Activated naive CD8-positive, alpha-beta T cell treated with anti-CD3 and anti-CD28 coated beads, Interleukin-2, amount 10 ng/mL, durations not matched to agents 7 days and 5 days (primary cell): ENCODE results near the gene NRIP2. TPM values are rescaled to one million over a fixed set of nuclear protein-coding genes. Genes with fewer than 3 reads are reported as not detected.
"Not testable (repeated sequence)": the region's sequence is repeated elsewhere in the genome, so short reads cannot be mapped to it uniquely, and the experiment has no call there.

ENCODE experiments used
- ATAC-seq: fragments of 150-1000 bp; cut with Tn5 transposase; one replicate; pipeline ENCODE4 v1.10.0; 2021; ENCODE audit warnings: low read depth, moderate library complexity
- POLR2A ChIA-PET: fragments of 350-600 bp; sonication (Branson Sonifier 250); formaldehyde crosslinking; loops from one replicate; lab custom pipeline; 2021; ENCODE audit warnings: antibody characterized with exemption; lab: Charles Lee
- DNase-seq: peaks from one replicate; pipeline ENCODE4 v3.0.0; 2021
- H3K27ac Mint-ChIP-seq: one replicate; pipeline ENCODE4 v1.8.0; 2022; ENCODE audit warnings: mild to moderate bottlenecking, mixed read lengths
- H3K27me3 Mint-ChIP-seq: one replicate; pipeline ENCODE4 v1.8.0; 2022; ENCODE audit warnings: mild to moderate bottlenecking, moderate library complexity, mixed read lengths
- H3K36me3 Mint-ChIP-seq: one replicate; pipeline ENCODE4 v1.8.0; 2021; ENCODE audit warnings: mild to moderate bottlenecking, mixed read lengths
- H3K4me1 Mint-ChIP-seq: one replicate; pipeline ENCODE4 v1.8.0; 2021; ENCODE audit warnings: mixed read lengths
- H3K4me3 Mint-ChIP-seq: one replicate; pipeline ENCODE4 v1.8.0; 2022; ENCODE audit warnings: mild to moderate bottlenecking, moderate library complexity, mixed read lengths
- H3K9me3 Mint-ChIP-seq: one replicate; pipeline ENCODE4 v1.8.0; 2021; ENCODE audit warnings: mixed read lengths
- total RNA-seq, 2 experiments: library from RNA; stranded (reverse); gene quantifications; one replicate each; pipeline ENCODE4 v1.2.3, GENCODE V29; 2021

Gene NRIP2, protein sequence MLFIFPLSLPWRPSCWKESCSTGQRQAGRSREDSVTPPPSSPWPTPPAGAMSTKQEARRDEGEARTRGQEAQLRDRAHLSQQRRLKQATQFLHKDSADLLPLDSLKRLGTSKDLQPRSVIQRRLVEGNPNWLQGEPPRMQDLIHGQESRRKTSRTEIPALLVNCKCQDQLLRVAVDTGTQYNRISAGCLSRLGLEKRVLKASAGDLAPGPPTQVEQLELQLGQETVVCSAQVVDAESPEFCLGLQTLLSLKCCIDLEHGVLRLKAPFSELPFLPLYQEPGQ
- not detected for total RNA-seq

DNA sequence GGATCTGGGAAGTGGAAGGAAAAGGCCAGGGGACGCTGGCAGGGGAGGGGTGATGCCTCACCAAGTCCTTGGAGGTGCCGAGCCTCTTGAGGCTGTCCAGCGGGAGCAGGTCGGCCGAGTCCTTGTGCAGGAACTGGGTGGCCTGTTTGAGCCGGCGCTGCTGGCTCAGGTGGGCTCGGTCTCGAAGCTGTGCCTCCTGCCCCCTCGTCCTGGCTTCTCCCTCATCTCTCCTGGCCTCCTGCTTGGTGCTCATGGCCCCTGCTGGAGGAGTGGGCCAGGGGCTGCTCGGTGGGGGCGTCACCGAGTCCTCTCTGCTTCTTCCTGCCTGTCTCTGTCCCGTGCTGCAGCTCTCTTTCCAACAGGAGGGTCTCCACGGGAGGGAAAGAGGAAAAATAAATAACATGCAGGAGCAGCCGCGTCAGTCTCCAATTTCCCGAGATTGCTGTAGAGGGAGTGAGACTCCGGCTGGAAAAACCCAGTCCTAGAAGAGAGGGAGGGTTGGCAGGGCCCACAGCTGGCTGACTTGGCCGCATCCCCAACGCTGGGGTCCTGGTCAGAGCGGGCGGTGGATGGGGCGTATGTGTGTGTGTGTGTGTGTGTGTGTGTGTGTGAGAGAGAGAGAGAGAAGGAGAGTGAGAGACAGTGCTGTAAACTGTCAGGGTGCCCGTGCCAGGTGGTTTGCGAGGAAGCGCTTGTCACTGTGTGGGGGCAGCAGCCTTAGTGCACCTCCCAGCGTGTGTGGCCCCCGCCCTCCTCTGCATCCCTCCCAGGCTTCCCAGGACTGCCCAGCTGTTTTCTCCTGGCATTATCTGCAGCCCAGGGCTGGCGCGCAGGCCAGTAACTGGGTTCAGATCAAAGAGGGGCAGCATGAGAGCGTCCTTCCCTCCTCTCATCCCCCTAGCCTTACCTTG is at the start of gene NRIP2:
Gene NRIP2, minus strand, starts transcription at position 455 of the 911 bp plus-strand sequence. Its CDS starts 52 bp downstream, at position 403.
- Mint-ChIP-seq H3K27me3 (no peaks in the 10 kb centered on the region), H3K27ac (no peak within 1 kb of the TSS), H3K4me1 (peaks cover 2% of the 10 kb centered on the region), H3K9me3 (no peaks in the 10 kb centered on the region), H3K4me3 (no peak within 1 kb of the TSS), H3K36me3 (peaks cover 8% of the 10 kb centered on the region)
- POLR2A ChIA-PET = no interaction called here
- ATAC-seq (no peak), DNase-seq (no peak)

DNA sequence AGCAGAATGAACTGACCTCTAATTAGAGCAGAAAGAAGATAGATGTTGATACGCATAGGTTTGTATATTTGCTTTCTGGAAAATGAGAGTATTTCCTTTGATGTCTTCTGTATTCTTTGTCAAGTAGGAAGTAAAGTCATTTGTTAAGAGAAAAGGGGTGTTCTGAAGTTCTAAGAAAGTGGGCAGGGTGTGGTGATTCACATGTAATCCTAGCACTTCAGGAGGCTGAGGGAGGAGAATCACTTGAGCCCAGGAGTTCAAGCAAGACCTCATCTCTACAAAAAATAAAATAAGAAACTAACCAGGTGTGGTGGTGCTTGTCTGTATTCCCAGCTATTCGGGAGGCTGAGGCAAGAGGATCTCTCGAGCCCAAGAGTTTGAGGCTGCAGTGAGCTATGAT is 45.0 kb upstream of the NRIP2 start:
- peaks cover 33% of the 10 kb centered on the region for H3K36me3 Mint-ChIP-seq
- no peak for DNase-seq
- H3K27me3 Mint-ChIP-seq = no peaks in the 10 kb centered on the region
- POLR2A ChIA-PET = interaction anchor here (1.2 to 3.4 kb wide), 2 partner anchors 11 to 25 kb away, joined by 3 to 18 read pairs; partner anchors contain the start of gene TULP3
- ATAC-seq = peak; percentile 41
- H3K27ac Mint-ChIP-seq = peak overlapping the region; percentile 82
- no peaks in the 10 kb centered on the region for H3K9me3 Mint-ChIP-seq
- peaks cover 37% of the 10 kb centered on the region for H3K4me1 Mint-ChIP-seq
- peak overlapping the region; percentile 74 for H3K4me3 Mint-ChIP-seq

DNA sequence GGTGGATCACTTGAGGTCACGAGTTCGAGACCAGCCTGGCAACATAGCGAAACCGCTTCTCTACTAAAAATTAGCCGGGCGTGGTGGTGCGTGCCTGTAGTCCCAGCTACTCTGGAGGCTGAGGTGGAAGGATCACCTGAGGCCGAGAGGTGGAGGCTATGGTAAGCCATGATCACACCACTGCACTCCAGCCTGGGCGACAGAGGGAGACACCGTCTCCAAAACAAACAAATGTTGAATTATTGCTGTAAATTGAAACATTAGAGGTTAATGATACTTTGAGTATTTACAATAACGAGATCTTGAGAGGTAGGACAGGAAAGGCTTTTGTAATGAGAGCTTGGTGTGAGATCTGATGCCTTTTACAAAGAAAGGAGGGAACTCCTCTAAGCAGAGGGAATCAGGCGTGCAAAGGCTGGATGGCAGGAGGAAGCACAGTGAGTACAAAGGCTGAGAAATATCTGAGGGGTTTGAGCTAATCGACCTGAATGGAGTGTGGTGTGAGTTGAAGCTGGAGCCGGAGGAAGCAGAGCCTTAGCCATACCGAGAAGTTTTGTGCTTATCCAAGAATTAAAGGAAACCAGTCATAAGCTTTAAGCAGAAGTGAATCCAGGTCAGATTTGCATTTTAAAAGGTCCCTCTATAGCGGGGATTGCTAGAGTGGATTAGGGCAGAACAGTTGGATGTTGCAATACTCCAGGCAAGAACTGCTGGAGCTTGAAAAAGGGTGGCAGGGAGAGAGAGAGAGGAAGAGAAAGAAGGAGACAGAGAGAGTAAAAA is 43.3 kb upstream of the NRIP2 start:
- DNase-seq = no peak
- Mint-ChIP-seq H3K4me3 (peak overlapping the region; percentile 98), H3K27ac (peak overlapping the region; percentile 96), H3K9me3 (no peaks in the 10 kb centered on the region), H3K36me3 (peaks cover 34% of the 10 kb centered on the region), H3K4me1 (peaks cover 32% of the 10 kb centered on the region), H3K27me3 (no peaks in the 10 kb centered on the region)
- no peak for ATAC-seq
- POLR2A ChIA-PET = interaction anchor here (1.0 to 3.4 kb wide), 6 partner anchors 7 to 83 kb away, joined by 3 to 18 read pairs (median 10); partner anchors contain the start of genes FKBP4 and TULP3

DNA sequence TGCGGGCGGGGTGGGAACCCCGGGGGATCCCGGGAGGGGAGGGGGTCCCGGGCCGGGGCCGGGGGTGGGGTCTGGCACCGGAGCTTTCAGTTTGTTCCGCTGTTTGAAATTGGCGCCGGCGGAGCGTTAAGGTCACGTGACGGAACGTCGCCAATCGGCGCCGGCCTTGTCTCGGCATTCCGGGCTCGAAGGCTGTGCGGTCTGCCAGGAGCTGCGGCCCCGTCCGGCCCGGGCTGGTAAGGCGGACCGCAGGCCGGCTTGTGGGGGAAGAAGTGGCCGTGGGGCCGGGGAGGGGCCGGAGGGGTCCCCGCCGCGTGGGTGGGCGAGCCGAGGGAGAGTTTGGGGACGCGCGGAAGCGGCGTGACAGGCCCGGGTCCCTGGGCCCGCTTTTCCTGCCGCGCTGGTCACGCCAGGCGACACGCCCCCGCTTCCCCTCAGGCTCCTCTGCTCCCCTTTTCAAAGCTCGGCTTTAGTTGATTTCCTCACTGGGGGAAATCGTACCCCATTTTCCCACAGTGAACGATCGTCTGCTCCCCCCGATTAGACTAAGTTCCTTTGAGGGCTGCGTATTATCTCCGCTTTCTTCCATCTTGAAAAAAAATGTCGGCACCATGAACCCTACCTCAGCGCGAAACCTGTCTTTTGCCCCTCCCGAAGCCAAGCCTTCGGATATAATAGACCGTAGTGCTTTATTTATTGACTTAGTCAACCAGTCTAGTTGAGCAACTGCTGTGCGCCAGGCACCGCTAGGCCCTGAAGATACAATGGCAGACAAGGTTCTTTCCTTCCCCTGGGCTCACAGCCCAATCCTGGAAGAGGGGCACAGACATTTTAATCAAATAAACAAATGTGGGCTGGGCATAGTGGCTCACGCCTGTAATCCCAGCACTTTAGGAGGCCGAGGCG is 42.5 kb upstream of the NRIP2 start, which contains the start of the genes FOXM1 and RHNO1:
Gene FOXM1, minus strand, starts transcription at position 128 of the 906 bp plus-strand sequence. CDS start 2,696 bp downstream, outside the sequence.
Gene RHNO1, plus strand, starts transcription at position 177 of the 906 bp plus-strand sequence. CDS start 8,144 bp downstream, outside the sequence.
- peak within 1 kb of the TSS; percentile 96 for H3K27ac Mint-ChIP-seq
- H3K36me3 Mint-ChIP-seq = peaks cover 34% of the 10 kb centered on the region
- ATAC-seq = peak; percentile 77
- H3K9me3 Mint-ChIP-seq = no peaks in the 10 kb centered on the region
- POLR2A ChIA-PET = interaction anchor here (0.8 to 2.3 kb wide), 13 partner anchors 8 to 186 kb away, joined by 3 to 12 read pairs (median 5); partner anchors contain the start of genes FKBP4 and TULP3
- H3K27me3 Mint-ChIP-seq = no peaks in the 10 kb centered on the region
- DNase-seq = peak; percentile 92
- peak within 1 kb of the TSS; percentile 98 for H3K4me3 Mint-ChIP-seq
- H3K4me1 Mint-ChIP-seq = peaks cover 28% of the 10 kb centered on the region

DNA sequence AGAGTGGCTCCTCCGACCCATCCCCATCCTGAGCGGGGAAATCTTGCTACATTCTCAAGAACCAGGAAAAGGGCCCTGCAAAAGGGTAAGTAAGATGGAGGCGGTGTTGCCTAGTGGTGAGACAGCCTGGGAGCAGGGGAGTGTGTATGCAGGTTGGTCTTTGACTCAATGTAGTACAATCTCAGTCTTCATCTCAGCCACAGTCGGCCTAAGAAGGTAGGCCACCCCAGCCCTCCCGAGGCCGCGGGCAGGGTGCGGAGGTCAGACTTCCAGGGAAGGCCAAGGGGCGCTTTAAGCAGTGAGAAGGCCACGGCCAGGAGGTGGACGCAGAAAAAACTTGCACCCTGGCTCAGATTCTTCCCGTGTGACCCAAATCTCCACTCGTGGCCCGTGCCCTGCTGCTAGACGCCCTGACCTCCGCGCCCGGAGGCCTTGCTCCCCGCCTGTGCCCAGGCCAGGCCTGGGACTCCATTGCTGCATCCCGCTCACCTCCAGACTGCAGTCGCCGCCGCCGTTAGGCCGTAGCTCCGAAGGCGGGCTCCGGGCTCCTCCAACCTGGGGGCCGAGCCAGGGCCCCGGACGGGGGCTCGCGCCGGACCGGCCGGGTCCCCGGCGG is 41.7 kb upstream of the NRIP2 start:
- H3K36me3 Mint-ChIP-seq = peaks cover 37% of the 10 kb centered on the region
- H3K4me3 Mint-ChIP-seq = peak overlapping the region; percentile 97
- peaks cover 28% of the 10 kb centered on the region for H3K4me1 Mint-ChIP-seq
- POLR2A ChIA-PET = interaction anchor here (0.8 to 2.3 kb wide), 13 partner anchors 9 to 185 kb away, joined by 3 to 12 read pairs (median 5); partner anchors contain the start of genes FKBP4 and TULP3
- peak overlapping the region; percentile 90 for H3K27ac Mint-ChIP-seq
- DNase-seq = no peak
- H3K27me3 Mint-ChIP-seq = no peaks in the 10 kb centered on the region
- ATAC-seq = peak; percentile 64
- no peaks in the 10 kb centered on the region for H3K9me3 Mint-ChIP-seq

DNA sequence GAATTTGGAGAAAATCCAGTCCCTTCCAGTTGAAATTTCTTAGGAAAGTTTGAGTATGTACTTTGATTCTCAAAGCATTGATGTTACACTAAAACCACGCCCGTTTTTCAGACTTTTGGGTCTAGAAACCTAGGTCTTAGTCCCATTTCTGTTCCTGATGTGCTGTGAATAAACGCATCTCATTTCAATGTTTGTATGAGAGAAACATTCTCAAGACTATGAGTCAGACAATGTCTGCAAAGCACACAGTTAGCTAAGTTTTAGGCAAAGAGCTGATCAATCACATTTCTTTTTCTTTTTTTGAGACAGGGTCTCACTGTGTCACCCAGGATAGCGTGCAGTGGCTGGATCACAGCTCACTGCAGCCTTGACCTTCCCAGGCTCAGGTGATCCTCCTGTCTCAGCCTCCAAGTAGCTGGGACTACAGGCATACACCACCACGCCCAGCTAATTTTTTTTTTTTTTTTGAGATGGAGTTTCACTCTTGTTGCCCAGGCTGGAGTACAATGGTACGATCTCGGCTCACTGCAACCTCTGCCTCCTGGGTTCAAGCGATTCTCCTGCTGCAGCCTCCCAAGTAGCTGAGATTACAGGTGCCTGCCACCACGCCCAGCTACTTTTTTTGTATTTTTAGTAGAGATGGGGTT is 34.3 kb upstream of the NRIP2 start:
- ATAC-seq, POLR2A ChIA-PET, H3K4me3 Mint-ChIP-seq, H3K27me3 Mint-ChIP-seq, DNase-seq, H3K4me1 Mint-ChIP-seq, H3K9me3 Mint-ChIP-seq, H3K27ac Mint-ChIP-seq: not testable (repeated sequence)
- peaks cover 31% of the 10 kb centered on the region for H3K36me3 Mint-ChIP-seq

DNA sequence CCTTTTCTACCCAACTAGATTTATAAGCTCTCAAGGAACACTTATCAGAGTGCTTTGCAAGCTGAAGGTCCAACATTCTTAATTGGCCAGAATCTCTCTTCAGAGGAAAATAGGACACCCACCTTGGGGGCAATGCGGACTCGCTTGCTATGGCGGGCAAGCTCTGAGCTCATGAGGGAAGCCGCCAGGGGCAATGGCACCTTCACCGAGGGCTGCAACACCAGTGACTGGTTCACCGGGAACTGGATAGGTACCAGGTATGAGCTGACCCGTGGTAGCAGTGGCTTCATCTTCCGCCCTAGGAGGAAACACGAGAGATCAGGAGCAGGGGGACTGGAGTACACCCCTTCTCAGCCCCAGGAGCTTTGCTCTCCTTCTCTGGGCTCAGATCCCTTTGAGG is 29.4 kb upstream of the NRIP2 start:
- Mint-ChIP-seq H3K36me3 (peaks cover 48% of the 10 kb centered on the region), H3K4me3 (no peak overlapping the region), H3K27me3 (no peaks in the 10 kb centered on the region), H3K9me3 (no peaks in the 10 kb centered on the region), H3K27ac (no peak overlapping the region), H3K4me1 (no peaks in the 10 kb centered on the region)
- DNase-seq (no peak), ATAC-seq (no peak)
- POLR2A ChIA-PET = interaction anchor here (0.7 to 1.5 kb wide), 2 partner anchors 11 to 12 kb away, joined by 3 to 5 read pairs; partner anchors contain the start of gene FOXM1

DNA sequence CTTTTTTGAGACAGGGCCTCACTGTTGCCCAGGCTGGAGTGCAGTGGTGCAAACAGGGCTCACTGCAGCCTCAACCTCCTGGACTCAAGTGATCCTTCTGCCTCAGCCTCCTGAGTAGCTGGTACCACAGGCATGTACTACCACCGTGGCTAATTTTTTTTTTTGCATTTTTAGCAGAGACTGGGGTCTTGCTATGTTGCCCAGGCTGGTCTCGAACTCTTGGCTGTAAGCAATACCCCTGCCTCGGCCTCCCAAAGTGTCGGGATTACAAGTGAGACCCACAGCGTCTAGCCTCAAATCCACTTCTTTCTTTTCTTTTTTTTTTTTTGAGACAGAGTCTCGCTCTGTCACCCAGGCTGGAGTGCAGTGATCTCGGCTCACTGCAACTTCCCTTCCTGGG is 28.6 kb upstream of the NRIP2 start:
- not testable (repeated sequence) for H3K4me3 Mint-ChIP-seq, H3K27me3 Mint-ChIP-seq, H3K4me1 Mint-ChIP-seq, DNase-seq, H3K27ac Mint-ChIP-seq, H3K9me3 Mint-ChIP-seq, ATAC-seq
- POLR2A ChIA-PET = interaction anchor here (1.2 to 1.5 kb wide), 3 partner anchors 11 to 14 kb away, joined by 3 to 8 read pairs (median 5); partner anchors contain the start of genes FOXM1 and RHNO1
- peaks cover 49% of the 10 kb centered on the region for H3K36me3 Mint-ChIP-seq

DNA sequence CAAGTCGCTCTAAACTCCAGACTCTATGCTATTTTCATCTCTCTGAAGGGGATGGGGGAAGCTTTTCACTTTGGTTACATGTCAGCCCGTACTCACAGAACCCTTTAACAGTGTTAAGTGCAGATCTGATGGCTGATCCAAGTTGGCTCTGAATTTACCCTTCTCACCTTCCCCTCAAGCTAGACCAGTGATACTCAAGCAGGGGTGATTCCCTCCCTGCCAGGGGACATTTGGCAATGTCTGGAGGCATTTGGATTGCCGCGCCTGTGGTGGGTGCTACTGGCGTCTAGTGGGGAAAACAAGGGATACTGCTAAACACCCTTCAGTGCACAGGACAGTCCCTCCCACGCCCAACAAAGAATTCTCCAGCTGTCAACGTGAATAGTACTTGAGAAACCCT is 28.0 kb upstream of the NRIP2 start:
- Mint-ChIP-seq H3K36me3 (peaks cover 47% of the 10 kb centered on the region), H3K4me1 (no peaks in the 10 kb centered on the region), H3K27me3 (no peaks in the 10 kb centered on the region), H3K4me3 (no peak overlapping the region), H3K27ac (no peak overlapping the region), H3K9me3 (no peaks in the 10 kb centered on the region)
- DNase-seq = no peak
- POLR2A ChIA-PET = interaction anchor here (1.2 kb wide), 2 partner anchors 11 to 14 kb away, joined by 3 to 8 read pairs; partner anchors contain the start of genes FOXM1 and RHNO1
- no peak for ATAC-seq

DNA sequence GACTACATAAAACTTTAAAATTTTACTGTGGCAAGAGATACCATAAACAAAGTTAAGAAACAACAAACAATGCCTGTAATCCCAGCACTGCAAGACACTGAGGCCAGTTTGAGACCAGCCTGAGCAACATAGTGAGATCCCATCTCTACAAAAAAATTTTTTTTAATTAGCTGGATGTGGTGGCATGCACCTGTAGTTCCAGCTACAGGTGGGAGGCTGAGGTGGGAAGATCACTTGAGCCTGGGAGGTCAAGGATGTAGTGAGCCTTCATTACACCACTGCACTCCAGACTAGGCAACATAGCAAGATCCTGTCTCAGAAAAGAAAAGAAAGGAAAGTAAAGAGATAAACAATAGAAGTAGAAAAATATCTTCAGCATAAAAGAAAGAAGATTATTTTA is 25.3 kb upstream of the NRIP2 start:
- POLR2A ChIA-PET = no interaction called here
- no peak for DNase-seq
- Mint-ChIP-seq H3K4me3 (no peak overlapping the region), H3K9me3 (no peaks in the 10 kb centered on the region), H3K27ac (no peak overlapping the region), H3K27me3 (no peaks in the 10 kb centered on the region), H3K4me1 (peaks cover 2% of the 10 kb centered on the region), H3K36me3 (peaks cover 36% of the 10 kb centered on the region)
- no peak for ATAC-seq

DNA sequence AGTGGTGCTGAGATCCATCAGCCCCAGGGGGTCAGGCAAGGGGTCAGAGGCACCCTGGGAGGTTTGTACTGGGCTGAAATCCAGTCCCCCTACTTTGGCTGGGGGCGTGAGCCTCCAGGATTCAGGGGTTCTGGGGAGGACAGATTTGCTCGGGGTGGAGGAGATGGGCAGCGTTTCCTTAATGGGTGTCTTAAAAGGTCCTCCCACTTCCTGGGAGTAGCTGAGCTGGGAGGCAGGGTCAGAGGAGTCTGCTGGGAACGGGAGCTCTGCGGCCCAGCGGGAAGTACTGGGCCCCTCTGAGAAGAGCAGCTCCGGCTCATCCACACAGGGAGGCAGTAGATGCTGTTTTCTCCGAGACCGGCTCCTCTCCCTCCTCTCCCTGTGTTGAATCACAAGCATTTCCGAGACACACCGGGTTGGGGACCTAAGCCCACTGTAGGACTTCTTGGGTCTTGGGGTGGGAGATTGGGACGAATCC is 24.1 kb upstream of the NRIP2 start:
- no peaks in the 10 kb centered on the region for H3K9me3 Mint-ChIP-seq
- H3K4me3 Mint-ChIP-seq = no peak overlapping the region
- H3K27ac Mint-ChIP-seq = no peak overlapping the region
- ATAC-seq (no peak), DNase-seq (no peak)
- H3K4me1 Mint-ChIP-seq = peaks cover 2% of the 10 kb centered on the region
- peaks cover 33% of the 10 kb centered on the region for H3K36me3 Mint-ChIP-seq
- POLR2A ChIA-PET = interaction anchor here (1.9 kb wide), 1 partner anchor 18 kb away, joined by 5 read pairs; the partner anchor contains the start of genes FOXM1 and RHNO1
- no peaks in the 10 kb centered on the region for H3K27me3 Mint-ChIP-seq
